Fibroblast of skin of back (primary cell): ENCODE data around the gene AMDHD1. TPM values are rescaled to one million over a fixed set of nuclear protein-coding genes. Genes with fewer than 3 reads are reported as not detected.

Experiments
- DNase-seq: peaks from one replicate; pipeline ENCODE4 v3.0.0-alpha.2; 2013
- polyA plus RNA-seq, 2 experiments: library from polyadenylated mRNA; unstranded; fragments of 120-200 nt; gene quantifications; one replicate each; pipeline ENCODE4 v1.2.1, GENCODE V29; 2013; ENCODE audit not compliant: insufficient read length in 2 of 2

AMDHD1 gene, protein sequence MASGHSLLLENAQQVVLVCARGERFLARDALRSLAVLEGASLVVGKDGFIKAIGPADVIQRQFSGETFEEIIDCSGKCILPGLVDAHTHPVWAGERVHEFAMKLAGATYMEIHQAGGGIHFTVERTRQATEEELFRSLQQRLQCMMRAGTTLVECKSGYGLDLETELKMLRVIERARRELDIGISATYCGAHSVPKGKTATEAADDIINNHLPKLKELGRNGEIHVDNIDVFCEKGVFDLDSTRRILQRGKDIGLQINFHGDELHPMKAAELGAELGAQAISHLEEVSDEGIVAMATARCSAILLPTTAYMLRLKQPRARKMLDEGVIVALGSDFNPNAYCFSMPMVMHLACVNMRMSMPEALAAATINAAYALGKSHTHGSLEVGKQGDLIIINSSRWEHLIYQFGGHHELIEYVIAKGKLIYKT
- polyA plus RNA-seq (2013, experiment 1 of 2; ENCODE audit: insufficient read length) = 0.08 TPM
- polyA plus RNA-seq (2013, experiment 2 of 2; ENCODE audit: insufficient read length) = not detected

DNA sequence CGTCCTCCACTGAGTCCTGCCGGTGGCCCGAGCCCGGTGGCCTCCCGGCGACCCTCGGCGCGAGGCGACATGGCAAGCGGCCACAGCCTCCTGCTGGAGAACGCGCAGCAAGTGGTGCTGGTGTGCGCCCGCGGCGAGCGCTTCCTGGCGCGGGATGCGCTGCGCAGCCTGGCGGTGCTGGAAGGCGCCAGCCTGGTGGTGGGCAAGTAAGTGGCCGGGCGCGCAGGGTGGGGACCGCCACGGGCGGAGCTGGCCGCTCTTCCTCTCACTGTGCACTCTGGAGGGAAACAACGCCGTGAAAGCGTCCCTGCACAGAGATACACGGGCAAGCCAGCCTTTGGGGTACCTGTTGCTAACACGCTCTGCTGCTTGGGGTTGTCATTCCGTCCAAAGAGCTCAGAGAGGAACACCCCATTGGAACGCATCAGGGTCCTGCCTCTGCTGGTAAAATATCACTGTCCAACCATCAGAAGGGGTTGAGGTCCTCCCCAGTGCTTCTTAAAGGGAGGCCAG lies at the start of gene AMDHD1:
AMDHD1 (plus strand) TSS at position 2 of the 513 bp plus-strand sequence; CDS start at position 70, 68 bp downstream.
- peak; percentile 50 for DNase-seq

DNA sequence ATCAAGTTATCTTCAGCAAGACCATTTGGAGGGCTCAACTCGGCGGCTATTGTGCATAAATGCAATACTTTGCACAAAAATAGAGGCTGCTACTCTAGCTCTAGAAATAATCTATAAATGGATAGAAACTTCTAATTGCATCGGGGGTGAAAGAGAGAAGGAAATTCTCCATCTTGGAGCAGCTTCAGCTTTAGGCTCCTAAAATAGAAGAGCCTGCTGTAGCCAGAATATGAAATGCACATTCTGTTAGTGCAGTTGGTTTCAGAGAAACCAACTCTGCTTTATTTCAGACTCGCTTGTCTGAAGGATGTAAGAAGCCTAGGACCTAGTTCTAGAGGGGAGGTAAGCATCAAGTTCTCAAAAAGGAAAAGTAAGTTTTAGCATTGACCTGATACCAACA lies 46.3 kb upstream of the AMDHD1 start:
- no peak for DNase-seq

DNA sequence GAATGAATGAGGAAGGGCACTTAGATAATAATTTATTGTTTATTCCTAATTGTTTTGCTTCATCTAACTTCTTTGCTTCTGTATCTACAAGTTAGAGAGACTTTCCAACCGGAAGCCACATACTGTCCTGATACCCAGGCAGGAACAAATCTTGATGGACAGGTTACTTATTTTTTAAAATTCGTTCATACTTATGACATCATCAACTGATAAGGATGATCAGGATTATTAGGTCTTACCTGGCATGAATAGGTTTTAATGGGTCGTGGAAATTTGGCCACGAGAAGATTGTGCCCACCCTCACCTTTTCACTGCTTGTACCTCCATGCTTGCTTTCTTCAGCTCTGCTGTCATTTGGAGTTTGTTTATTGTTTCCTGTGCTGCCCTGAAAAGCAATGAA lies 45.0 kb upstream of the AMDHD1 start:
- DNase-seq = no peak

DNA sequence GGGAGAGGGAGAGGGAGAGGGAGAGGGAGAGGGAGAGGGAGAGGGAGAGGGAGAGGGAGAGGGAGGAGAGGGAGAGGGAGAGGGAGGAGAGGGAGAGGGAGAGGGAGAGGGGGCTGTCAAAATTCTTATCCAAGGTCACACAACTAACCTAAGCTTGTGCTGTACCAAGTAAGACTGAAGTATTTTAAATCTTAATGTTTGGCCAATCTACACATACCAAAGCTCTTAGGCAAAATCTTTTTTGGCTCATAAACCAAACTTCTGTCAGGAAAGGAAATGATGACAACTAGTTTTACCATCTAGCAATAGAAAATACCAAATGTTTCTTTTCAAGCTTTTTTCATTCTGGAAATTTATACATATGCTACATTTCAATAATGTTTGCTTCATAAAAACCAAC lies 34.6 kb upstream of the AMDHD1 start:
- peak; percentile 74 for DNase-seq

DNA sequence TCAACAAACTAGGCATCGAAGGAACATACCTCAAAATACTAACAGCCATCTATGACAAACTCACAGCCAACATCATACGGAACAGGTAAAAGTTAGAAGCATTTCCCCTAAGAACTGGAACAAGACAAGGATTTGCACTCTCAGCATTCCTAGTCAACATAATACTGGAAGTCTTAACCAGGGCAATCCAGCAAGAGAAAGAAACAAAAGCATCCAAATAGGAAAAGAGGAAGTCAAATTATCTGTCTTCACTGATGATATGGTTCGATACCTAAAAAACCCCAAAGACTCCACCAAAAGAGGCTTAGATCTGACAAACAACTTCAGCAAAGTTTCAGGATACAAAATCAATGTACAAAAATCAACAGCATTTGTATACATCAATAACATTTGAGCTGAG lies 33.3 kb upstream of the AMDHD1 start:
- no peak for DNase-seq

DNA sequence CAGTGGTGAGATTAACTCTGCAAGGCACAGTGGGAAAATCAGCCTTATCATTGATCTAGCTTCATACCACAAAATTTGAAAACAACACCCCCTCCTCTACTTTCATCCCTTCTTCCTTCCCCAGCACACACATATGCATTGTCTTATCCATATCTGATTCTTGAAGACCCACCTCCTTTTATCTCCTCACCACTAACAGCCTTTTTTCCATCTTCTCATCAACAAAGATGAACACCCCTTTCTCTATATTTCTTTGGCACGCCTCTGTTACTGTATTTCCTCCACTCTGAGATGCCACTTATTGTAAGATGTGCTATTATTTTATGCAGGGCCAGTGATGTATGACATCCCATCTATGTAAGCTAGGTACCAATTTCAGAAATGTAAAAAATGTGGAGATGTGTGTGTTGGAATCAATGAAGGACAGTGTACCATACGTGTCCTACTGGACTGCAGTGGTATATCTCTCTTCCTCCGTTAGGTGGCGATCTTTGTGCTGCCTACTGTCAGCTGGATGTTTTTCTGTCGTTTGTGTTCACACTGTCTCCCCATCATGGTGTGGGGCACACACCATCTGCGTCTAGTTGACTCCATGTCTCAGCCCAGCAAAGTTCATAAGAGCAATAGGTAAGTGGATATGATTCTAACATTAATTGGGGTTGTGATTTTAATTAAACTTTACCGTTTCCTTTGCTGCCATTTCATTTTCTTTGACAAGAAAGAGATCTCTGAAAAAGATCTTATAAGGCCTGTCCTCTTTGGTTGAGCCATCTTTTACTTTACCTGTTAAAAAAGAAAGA lies 24.7 kb upstream of the AMDHD1 start:
- DNase-seq = peak; percentile 54

DNA sequence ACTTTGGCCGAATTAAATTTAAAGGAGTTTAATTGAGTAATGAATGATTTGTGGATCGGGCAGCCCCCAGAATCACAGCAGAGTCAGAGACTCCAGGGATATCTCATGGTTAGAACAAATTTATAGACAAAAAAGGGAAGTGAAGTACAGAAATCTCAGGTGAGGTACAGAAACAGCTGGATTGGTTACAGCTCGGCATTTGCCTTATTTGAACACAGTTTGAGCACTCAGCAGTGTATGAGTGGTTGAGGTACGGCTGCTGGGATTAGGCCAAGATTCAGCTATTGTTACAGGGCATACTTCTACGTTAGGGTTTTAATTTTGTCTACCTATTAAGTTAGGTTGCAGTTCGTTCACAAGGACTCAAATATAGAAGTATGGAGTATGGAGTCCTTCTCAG lies 24.0 kb upstream of the AMDHD1 start:
- DNase-seq = no peak

DNA sequence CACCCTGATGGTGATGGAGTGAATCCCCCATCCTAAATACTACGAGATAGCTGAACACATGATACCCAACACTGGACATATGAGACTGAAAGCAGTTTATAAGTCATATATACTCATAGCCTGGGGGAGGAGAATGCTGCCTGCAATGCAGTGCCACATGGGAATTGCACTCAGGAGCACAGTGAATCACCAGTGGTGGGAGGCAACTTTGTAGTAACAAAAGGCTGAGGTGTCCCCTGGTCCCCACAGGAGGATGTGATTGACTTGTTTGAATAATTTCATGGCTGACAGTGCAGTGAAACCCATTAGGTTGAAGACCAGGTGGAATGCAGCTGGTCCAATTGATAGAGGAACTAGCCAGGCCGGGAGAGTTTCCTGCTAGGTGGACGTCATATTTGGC lies 20.9 kb upstream of the AMDHD1 start:
- DNase-seq = peak; percentile 61

DNA sequence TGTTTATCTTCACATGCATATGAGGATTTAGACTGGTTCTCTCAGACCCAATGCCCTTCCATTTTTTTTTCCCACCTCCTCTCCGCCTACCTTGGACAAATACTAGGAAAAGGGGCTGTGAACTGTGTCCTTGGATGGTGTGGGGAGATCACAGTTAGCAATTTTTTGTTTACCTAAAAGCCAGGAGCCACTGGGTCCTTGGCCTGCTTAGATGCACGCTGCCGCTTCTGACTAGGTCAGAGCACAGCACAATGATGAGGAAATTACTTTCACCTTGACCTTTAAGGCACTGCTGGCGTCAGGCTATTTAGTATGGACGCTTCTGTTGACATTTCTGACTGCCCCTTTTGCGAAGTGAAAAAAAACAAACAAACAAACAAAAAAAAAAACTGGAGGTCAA lies 2.6 kb upstream of the AMDHD1 start:
- DNase-seq = no peak

DNA sequence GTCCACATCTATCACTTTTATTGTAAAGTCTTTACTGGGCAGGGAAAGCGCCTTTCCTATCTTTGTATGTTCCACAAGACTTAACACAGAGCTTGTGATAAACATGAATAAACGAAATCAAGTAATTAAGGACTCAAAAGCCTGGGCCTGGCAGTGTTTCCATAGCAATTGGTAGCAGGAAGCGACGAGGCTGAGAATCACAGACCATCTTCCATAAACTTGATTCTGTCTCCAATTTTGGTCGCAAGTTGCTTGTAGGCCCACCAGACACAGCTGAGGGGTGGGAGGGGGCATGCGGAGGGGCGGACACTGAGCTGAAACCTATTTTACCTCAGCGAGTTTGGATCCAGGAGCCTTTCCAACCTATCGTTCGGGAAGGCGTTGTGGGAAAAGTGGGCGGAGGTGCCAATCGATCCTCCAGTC lies 1.0 kb upstream of the AMDHD1 start:
- no peak for DNase-seq

DNA sequence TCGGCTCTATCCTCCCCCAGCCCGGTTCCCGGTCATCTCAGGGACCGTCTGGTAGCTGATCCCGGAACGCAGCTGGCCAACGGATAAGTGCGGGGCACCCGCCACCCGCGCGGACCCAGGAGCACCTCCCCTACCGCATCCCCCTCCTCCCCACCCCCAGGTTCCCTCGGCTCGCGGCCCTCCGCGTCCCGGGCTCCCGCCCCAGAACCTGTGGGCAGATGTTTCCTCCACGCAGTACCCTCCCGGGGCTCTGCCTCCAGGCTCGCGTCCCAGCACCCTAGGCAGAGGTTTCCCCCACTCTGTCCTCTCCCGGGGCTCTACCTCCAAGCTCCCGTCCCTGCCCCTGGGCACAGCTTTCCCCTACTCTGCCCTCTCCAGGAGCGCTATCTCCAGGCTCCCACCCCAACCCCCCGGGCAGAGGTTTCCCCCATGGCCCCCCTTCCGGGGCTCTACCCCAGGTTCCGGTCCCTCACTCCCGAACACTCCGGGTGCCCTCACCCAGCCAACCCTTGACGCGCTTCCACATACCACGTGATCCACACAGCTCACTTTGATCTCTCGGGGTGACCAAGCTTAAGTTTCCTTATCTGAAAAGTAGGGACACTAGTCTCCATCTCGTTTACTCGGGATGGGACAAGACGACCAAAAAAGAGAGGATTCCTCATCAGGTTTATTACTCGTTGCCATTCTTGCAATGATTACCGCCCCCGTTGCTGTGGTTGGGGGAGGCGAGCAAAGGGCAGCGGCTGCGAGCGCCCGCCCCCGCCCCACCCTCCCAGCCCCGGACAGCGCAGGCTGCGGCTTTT lies 404 bp upstream of the AMDHD1 start, which contains the start of gene CCDC38:
CCDC38 (minus strand) TSS at position 91 of the 806 bp plus-strand sequence. CDS start 6,105 bp downstream, outside the sequence.
- DNase-seq = peak; percentile 64

DNA sequence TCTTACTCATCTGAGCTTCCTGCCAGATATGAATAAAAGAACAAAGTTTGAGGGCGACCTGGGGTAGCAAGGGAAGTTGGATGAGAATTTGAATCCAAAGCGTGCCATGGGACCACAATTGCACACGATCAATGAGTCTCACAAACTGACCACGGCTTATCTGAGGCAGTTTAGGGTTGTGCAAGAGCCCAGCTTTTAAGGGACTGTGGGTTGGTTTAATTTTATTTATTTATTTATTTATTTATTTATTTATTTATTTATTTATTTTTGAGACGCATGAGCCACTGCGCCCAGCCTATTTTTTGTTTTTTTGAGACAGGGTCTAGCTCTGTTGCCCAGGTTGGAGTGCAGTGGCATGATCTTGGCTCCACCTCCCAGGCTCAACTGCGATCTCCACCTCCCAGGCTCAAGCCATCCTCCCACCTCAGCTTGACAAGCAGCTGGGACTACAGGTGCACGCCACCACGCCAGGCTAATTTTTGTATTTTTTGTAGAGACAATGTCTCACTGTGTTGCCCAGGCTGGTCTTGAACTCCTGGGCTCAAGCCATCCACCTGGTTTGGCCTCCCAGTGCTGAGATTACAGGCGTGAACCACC lies 1.1 kb downstream of the AMDHD1 start:
- DNase-seq = no peak

DNA sequence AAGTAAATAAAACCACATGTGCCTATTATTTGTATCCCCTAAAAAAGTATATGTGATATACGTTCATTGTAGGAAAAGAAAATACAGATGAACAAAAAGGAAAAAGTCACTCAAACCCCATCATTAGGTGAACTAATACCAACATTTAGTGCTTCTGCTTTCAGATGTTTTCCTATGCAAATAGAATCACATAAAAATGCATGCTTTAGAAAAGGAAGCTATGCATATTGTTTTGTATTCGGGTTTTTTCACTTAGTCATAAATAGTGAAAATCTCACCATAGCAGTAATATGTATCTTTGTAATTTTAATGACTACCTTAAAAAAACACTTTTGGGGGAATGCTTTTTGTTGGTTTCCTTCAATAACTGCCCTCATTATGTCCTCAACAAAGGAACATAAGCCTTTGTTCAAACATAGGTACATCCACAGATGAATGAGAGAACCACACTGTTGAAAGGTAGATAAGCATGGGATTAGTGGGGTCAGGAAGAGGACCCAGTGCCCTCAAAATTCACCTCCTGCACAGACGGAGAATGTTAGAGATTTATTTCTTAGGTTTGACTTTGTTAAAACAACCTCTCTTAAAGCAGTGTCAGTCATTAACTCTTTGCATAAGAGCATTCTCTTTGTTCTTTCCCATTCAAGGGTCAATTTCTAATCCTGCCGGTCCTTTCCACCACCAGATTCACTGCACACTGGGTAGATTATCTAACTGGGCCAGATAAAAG lies 6.5 kb downstream of the AMDHD1 start:
- DNase-seq = no peak

DNA sequence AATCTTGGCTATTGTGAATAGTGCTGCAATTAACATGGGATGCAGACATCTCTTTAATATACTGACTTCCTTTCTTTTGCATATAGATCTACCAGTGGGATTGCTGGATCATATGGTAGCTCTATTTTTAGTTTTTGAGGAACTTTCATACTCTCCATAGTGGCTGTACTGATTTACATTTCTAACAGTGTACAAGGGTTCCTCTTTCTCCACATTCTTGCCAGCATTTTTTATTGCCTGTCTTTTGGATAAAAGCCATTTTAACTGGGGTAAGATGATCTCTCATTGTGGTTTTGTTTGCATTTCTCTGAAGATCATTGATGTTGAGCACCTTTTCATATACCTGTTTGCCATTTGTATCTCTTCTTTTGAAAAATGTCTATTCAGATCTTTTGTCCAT lies 8.4 kb downstream of the AMDHD1 start:
- no peak for DNase-seq

DNA sequence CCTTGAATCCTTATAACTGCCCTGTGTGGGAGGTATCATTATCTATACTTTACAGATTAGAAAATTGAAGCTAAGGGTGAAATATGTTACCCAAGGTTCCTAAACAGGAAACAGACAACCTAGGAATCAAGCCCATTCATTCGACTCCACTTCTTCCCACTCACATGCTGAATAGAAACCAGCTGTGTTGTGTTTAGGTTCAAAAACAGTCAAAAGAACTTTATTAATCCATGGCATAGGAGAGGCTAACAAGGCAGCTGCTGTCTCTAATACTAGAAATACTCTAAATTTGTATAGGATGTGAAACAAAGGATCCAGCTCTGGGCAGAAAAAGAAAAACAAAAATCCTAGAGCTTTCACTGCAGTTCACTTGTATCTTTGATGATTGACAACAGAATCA lies 9.9 kb downstream of the AMDHD1 start:
- DNase-seq = no peak

DNA sequence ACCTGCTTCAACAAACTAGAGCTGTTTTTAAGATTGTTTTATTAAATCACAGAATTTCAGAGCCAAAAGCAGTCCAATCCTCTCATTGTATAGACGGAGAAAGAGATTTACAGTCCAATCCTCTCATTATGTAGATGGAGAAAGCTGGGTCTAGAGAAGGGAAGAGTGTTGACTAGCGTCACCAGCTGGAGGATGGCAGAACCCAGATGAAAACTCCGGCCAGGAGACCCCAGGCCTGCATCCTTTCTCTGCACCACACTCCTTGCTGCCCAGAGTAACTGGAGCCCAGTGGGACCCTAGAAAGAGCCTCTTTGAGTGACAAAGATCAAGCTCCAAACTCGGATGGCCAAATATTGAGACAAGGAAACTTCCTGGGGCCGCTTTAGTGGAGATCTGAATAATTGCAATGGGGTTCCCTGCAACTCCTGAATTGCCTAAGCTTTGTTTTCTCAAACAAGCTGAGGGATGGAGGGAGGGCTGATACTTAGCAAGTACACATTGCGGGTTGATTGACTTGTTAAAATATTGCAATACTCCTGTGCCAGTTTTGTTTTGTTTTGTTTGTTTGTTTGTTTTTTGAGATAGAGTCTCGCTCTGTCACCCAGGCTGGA lies 12.5 kb downstream of the AMDHD1 start:
- no peak for DNase-seq

DNA sequence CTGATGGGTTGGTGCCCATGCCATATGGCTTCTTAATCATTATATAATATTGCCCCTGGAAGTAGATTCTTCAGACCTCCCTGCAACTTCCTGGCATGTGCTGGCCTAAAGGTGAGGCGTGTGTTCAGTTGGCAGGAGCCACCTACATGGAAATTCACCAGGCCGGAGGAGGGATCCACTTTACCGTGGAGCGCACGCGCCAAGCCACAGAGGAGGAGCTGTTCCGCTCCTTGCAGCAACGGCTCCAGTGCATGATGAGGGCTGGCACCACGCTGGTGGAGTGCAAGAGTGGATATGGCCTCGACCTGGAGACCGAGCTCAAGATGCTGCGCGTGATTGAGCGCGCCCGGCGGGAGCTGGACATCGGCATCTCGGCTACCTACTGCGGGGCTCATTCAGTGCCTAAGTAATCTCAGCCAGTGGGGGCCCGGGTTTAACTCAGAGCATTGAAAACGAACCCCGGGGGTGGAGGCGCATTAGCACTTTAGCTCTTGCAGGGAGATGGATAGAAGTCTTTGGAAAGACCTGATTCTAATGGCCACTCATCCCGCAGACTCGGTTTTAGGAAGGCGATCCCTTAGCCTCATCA lies 13.5 kb downstream of the AMDHD1 start:
- DNase-seq = no peak

DNA sequence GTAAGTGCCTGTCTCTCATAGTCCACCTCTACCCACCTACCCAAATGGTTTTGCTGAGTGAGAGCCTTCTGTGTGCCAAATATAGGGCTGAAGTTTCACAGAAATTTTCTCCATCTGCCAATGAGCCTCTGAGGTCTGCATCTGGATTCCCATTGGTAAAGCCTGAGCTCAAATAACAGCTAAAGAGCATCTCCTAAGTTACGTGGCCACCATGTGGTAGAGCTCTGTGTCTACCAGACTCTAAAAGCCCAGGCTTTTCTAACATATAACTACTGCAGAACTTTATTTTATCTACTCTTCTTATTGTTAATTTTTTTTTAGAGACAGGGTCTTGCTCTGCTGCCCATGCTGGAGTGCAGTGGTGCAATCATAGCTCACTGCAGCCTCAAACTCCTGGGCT lies 16.0 kb downstream of the AMDHD1 start:
- DNase-seq = peak; percentile 9

DNA sequence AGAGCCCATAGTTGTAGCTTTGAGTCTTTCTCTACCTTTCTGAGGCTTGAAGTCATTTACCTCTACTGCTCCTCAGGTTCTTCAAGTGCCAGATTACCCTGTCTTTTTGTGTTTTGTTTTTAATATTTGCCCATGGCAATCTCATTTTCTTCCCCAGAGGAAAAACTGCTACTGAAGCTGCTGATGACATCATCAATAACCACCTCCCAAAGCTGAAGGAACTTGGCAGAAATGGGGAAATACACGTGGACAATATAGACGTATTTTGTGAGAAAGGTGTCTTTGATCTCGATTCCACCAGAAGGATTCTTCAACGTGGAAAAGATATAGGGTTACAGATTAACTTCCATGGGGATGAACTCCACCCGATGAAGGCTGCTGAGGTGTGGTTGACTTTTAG lies 17.1 kb downstream of the AMDHD1 start:
- no peak for DNase-seq

DNA sequence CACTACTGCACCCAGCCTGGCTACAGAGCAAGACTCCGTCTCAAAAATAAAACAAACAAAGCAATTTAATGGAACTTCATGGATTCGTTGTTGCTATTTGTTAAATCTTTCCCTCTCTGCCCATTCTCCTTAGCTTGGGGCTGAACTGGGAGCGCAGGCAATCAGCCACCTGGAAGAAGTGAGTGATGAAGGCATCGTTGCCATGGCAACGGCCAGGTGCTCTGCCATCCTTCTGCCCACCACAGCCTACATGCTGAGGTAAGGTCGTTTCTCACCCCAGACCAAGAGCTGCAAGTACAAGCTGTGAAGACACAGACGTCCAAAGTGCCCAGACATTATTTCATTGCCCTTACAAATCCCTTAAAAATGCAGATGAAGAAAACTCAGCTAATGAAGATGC lies 19.1 kb downstream of the AMDHD1 start:
- no peak for DNase-seq
